ENCODE measurements around the gene MISP3.
A peak's percentile ranks its signal among the peaks of the same experiment; 100 is the strongest.

Gene MISP3

GRCh38 chr19:14107581-14108461, 35.2 kb downstream of the MISP3 start:
- TF ChIP-seq CTCF (IDR thresholded peaks at IDR 0.05; ENCODE audit: low read depth, low read length) = no peak
- H3K4me3 ChIP-seq (ENCODE audit: low read depth, low read length) = no peak overlapping the region

- no peak for TF ChIP-seq CTCF (IDR thresholded peaks at IDR 0.05; ENCODE audit: low read depth, low read length)
- no peak overlapping the region for H3K4me3 ChIP-seq (ENCODE audit: low read depth, low read length)
These were observed 38.1 kb downstream of the MISP3 start for GRCh38 chr19:14110650-14111049.

- no peak overlapping the region for H3K4me3 ChIP-seq (ENCODE audit: low read depth, low read length)
- no peak for TF ChIP-seq CTCF (IDR thresholded peaks at IDR 0.05; ENCODE audit: low read depth, low read length)
These were observed 38.9 kb downstream of the MISP3 start for GRCh38 chr19:14111486-14111885.

GRCh38 chr19:14112051-14112808, 39.6 kb downstream of the MISP3 start:
- no peak for TF ChIP-seq CTCF (IDR thresholded peaks at IDR 0.05; ENCODE audit: low read depth, low read length)
- no peak overlapping the region for H3K4me3 ChIP-seq (ENCODE audit: low read depth, low read length)

GRCh38 chr19:14112809-14113385, 40.3 kb downstream of the MISP3 start:
- no peak overlapping the region for H3K4me3 ChIP-seq (ENCODE audit: low read depth, low read length)
- no peak for TF ChIP-seq CTCF (IDR thresholded peaks at IDR 0.05; ENCODE audit: low read depth, low read length)

GRCh38 chr19:14113762-14114414, 41.3 kb downstream of the MISP3 start:
- TF ChIP-seq CTCF (IDR thresholded peaks at IDR 0.05; ENCODE audit: low read depth, low read length) = 0 out of 2 replicates have a peak, but pooled peaks have one; percentile 17
- no peak overlapping the region for H3K4me3 ChIP-seq (ENCODE audit: low read depth, low read length)
